GM12801 (cell line): ENCODE measurements around the gene PRRT2.

Experiments
- CTCF ChIP-seq: IDR thresholded peaks from one replicate; pipeline ENCODE4 v1.5.1; 2011; ENCODE audit warnings: control low read depth; ENCODE audit not compliant: insufficient read length; ENCODE audit errors: extremely low read depth

PRRT2 gene

DNA sequence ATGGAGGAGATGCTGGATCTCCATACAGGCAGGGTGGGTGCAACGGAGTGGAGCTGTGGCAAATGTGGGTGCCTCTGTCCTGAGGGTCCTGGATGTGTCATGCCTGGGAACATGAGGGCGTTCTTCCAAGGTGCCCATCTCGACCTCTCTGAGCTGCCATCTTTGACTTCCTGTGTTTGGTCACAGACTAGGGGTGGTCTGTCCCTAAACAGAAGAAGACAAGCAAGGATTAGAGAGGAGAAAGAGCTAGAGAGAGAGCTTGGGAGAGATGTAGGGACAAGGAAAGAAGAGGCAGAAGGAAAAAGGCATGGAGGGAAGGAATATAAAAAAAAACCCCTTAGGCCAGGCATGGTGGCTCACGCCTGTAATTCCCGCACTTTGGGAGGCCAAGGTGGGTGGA is 37.3 kb upstream of the PRRT2 start:
- no peak for TF ChIP-seq CTCF

DNA sequence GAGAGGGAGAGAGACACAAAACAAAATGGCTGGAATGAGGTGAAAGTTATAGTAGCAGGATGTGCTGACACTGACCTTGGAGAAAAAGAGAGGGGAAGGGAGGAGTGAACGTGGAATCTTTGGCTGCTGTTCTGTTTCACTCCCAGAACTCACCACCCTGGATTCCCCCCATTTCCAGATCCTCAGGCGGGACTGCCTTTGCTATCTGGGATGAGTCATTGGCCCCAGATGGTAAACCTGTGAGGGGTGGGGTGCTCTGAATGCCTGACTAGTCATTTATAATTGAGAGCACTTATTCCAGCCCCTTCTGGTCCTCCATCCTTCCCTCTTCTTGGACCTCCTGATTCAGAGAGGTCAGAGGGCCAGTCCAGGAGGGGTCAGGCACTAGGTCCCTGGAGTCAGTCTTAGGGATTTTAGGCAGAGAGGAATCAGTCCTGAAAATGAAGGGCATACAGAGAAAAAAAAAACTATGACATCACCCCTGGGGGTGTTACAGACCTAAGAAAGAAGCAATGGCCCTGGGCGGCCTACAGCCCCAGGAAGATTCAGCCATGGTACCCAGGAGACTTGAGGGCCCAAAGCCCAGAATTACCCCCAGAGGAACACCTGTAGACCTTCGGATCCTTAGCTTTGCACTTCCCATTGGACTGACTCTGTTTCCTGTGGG is 36.1 kb upstream of the PRRT2 start:
- no peak for TF ChIP-seq CTCF

DNA sequence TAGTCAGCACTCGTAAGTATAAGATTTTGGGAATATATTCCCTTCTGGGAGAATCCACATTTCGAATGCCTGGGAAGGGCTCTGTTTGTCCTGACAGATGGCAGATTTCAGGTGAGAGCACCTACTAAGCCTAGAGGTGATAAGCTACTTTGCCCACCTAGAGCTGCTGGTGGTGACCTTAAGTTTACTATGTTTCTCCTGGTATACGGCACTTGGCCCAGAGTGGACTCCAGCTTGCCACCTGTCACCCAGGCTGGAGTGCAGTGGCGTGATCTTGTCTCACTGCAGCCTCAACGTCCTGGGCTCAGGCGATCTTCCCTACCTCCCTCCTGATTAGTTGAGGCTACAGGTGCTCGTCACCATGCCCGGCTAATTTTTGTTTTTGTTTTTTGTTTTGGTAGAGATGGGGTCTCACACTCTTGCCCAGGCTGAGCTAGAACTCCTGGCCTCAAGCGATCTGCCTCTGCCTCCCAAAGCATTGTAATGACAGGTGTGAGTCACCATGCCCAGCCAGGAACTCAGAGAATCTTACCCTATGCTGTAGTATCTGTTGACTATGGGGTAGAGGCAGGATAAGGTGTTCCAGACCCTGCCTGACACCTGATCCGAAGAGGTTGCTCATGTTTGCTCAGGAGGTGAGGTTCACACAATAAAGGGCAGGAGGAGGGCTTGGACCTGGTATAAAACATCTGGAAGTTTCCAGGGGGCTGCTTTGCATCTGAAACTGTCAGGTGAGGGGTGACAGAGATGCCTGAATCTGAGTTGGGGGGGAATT is 34.2 kb upstream of the PRRT2 start, which contains the start of gene ZG16:
Gene ZG16 (plus strand): TSS at position 681 of the 775 bp plus-strand sequence. CDS start 1,011 bp downstream, outside the sequence.
- no peak for TF ChIP-seq CTCF

GRCh38 chr16:29779474-29779873 is 32.5 kb upstream of the PRRT2 start:
- TF ChIP-seq CTCF, result no peak

DNA sequence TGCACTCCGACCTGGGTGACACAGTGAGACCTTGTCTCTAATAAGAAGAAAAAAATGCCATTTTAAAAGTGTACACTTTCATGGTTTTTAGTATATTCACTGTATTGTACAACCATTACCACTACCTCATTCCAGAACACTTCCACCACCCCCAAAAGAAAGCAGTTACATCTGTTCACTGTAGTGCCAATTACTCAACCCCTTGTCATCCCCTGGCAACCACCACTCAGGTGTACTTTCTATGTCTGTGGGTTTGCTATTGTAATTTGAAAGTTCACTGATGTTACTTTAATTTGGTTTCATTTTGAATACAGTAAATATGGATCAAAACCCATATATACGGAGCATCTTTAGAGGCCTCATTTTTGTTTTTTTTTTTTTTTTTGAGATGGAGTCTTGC is 27.8 kb upstream of the PRRT2 start:
- TF ChIP-seq CTCF, result no peak

GRCh38 chr16:29784901-29785500 is 27.0 kb upstream of the PRRT2 start:
- TF ChIP-seq CTCF, result no peak

- TF ChIP-seq CTCF, result no peak
Observed at GRCh38 chr16:29789775-29790182, 22.2 kb upstream of the PRRT2 start.
